ENCODE data around the gene HDHD5. TPM values are rescaled to one million over a fixed set of nuclear protein-coding genes. Genes with fewer than 3 reads are reported as not detected.

Gene HDHD5
- total and polyA plus RNA-seq, 10 of the 15 experiments (the other 5 are each of a cell fraction or from before 2014, with no cell fraction given): 1.7 to 68.0 (median 49.9) TPM

DNA sequence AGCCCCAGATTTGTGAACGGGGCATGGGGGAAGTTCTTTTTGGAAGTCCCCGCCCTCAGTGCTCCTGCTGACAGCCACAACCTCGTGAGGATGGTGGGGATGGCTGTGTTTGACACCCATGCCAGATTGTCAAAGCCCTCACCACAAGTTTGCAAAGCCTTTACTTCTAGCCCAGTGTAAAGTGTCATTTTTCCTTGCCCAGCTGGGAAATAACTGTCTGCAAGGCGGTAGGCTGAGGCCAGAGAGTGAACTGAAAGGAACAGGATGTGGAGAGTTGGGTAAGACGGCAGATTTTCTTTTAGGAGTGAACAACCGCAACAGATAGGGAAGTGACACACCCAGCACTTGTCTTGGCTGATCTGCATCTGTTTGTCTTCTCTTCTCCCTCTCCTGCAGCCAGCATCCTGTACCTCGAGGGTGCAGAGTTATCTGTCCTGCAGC, 60.7 kb downstream of the HDHD5 start:
- no peak overlapping the region for H3K4me3 ChIP-seq
- peak; percentile 55 for TF ChIP-seq RUNX3 (IDR thresholded peaks at IDR 0.05; ENCODE audit: low read length)
- TF ChIP-seq DPF2 (IDR thresholded peaks at IDR 0.05): no peak
- TF ChIP-seq SPI1 (IDR thresholded peaks at IDR 0.05; ENCODE audit: borderline replicate concordance, insufficient read depth, low read depth, low read length): peak; percentile 48; the same call in 1 of the 2 replicates
- 28% methylated on average over 7 of the region's 7 CpGs for WGBS (ENCODE audit: insufficient coverage, insufficient replicate concordance, low lambda C conversion rate, missing lambda C conversion rate)
- H3K4me1 ChIP-seq (ENCODE audit: control insufficient read depth, insufficient read depth, low read length): peaks cover 19% of the 10 kb centered on the region
- CTCF ChIA-PET: interaction anchor here (0.9 kb wide), 1 partner anchor 22 kb away, joined by 3 read pairs; no protein-coding TSS in a partner anchor
- BruUV-seq (replicated peaks): no TSS peak
- H3K9ac ChIP-seq (ENCODE audit: control insufficient read depth, insufficient read depth, low read length): no peak overlapping the region
- RAD21 ChIA-PET (ENCODE audit: unreplicated experiment): no interaction called here
- no peak for DNase-seq (ENCODE audit: low read depth, low spot score)
- H3K27me3 ChIP-seq (replicated peaks in 1 of 2; ENCODE audit: control insufficient read depth in 2 of 2, insufficient read depth in 2 of 2, low read length in 1 of 2): no peaks in the 10 kb centered on the region
- H3K4me2 ChIP-seq (ENCODE audit: control insufficient read depth, insufficient read depth): peak overlapping the region; percentile 54
- intact Hi-C loops (cut with micrococcal nuclease; ENCODE audit: unreplicated experiment) (no loop called here), in situ Hi-C loops (cut with MboI) (no loop called here)
- no peaks in the 10 kb centered on the region for H3K9me3 ChIP-seq (replicated peaks; ENCODE audit: control insufficient read depth, insufficient read depth, low read length)
- peak; percentile 54 for ATAC-seq
- no peak overlapping the region for H3K27ac ChIP-seq (ENCODE audit: control insufficient read depth, insufficient read depth)
- FAIRE-seq: no peak
- peaks cover 13 to 22% of the 10 kb centered on the region in 2 experiments for H3K36me3 ChIP-seq (ENCODE audit: control insufficient read depth in 2 of 2, insufficient read depth in 2 of 2, low read length in 1 of 2)
- SMC1A ChIA-PET (ENCODE audit: uncharacterized antibody, unreplicated experiment): interaction anchor here (0.9 to 1.1 kb wide), 2 partner anchors 9 to 12 kb away, joined by 3 to 4 read pairs; no protein-coding TSS in a partner anchor
- H4K20me1 ChIP-seq (ENCODE audit: control insufficient read depth, insufficient read depth): peaks cover 6% of the 10 kb centered on the region
- H2AFZ ChIP-seq (ENCODE audit: control insufficient read depth, low read depth, low read length): no peak overlapping the region
- no peaks in the 10 kb centered on the region; the same call in 1 of the 2 replicates for H3K79me2 ChIP-seq (ENCODE audit: control insufficient read depth, insufficient read depth, low read length)
- POLR2A ChIA-PET: interaction anchor here (0.5 kb wide), 1 partner anchor 149 kb away, joined by 4 read pairs; no protein-coding TSS in a partner anchor

- ChIA-PET SMC1A (ENCODE audit: uncharacterized antibody, unreplicated experiment) (interaction anchor here (1.5 kb wide), 1 partner anchor 9 kb away, joined by 7 read pairs; no protein-coding TSS in a partner anchor), CTCF (interaction anchor here (0.9 to 1.3 kb wide), 2 partner anchors 21 to 75 kb away, joined by 3 read pairs; no protein-coding TSS in a partner anchor), RAD21 (ENCODE audit: unreplicated experiment) (no interaction called here), POLR2A (interaction anchor here (0.6 kb wide), 1 partner anchor 1050 kb away, joined by 3 read pairs; no protein-coding TSS in a partner anchor)
- no peak overlapping the region for H3K9ac ChIP-seq (ENCODE audit: control insufficient read depth, insufficient read depth, low read length)
- H3K4me3 ChIP-seq: no peak overlapping the region
- H3K4me1 ChIP-seq (ENCODE audit: control insufficient read depth, insufficient read depth, low read length): peaks cover 19% of the 10 kb centered on the region
- peaks cover 6% of the 10 kb centered on the region for H4K20me1 ChIP-seq (ENCODE audit: control insufficient read depth, insufficient read depth)
- intact Hi-C loops (cut with micrococcal nuclease; ENCODE audit: unreplicated experiment) (no loop called here), in situ Hi-C loops (cut with MboI) (no loop called here)
- no peaks in the 10 kb centered on the region for H3K9me3 ChIP-seq (replicated peaks; ENCODE audit: control insufficient read depth, insufficient read depth, low read length)
- BruUV-seq (replicated peaks): no TSS peak
- H3K27ac ChIP-seq (ENCODE audit: control insufficient read depth, insufficient read depth): no peak overlapping the region
- 84% methylated on average over 6 of the region's 6 CpGs for WGBS (ENCODE audit: insufficient coverage, insufficient replicate concordance, low lambda C conversion rate, missing lambda C conversion rate)
- FAIRE-seq: no peak
- no peak overlapping the region for H2AFZ ChIP-seq (ENCODE audit: control insufficient read depth, low read depth, low read length)
- no peak for ATAC-seq
- no peaks in the 10 kb centered on the region for H3K27me3 ChIP-seq (replicated peaks in 1 of 2; ENCODE audit: control insufficient read depth in 2 of 2, insufficient read depth in 2 of 2, low read length in 1 of 2)
- no peaks in the 10 kb centered on the region; the same call in 1 of the 2 replicates for H3K79me2 ChIP-seq (ENCODE audit: control insufficient read depth, insufficient read depth, low read length)
- peaks cover 10 to 20% of the 10 kb centered on the region in 2 experiments; a peak in 3 of 4 replicates for H3K36me3 ChIP-seq (ENCODE audit: control insufficient read depth in 2 of 2, insufficient read depth in 2 of 2, low read length in 1 of 2)
- H3K4me2 ChIP-seq (ENCODE audit: control insufficient read depth, insufficient read depth): no peak overlapping the region
- no peak for DNase-seq (ENCODE audit: low read depth, low spot score)
- TF ChIP-seq LARP7 (IDR thresholded peaks at IDR 0.05) (no peak), RUNX3 (IDR thresholded peaks at IDR 0.05; ENCODE audit: low read length) (no peak), ZBED1 (IDR thresholded peaks at IDR 0.05; ENCODE audit: borderline replicate concordance) (no peak), ZNF274 (IDR thresholded peaks at IDR 0.05; ENCODE audit: insufficient read depth, insufficient read length) (no peak), SIN3A (IDR thresholded peaks at IDR 0.05; ENCODE audit: low read depth, low read length) (no peak), POU2F2 (IDR thresholded peaks at IDR 0.05; ENCODE audit: borderline replicate concordance, low read depth, low read length) (no peak), TCF12 (IDR thresholded peaks at IDR 0.05; ENCODE audit: low read depth, low read length) (no peak), ATF7 (IDR thresholded peaks at IDR 0.05; ENCODE audit: low read depth) (no peak), FOS (IDR thresholded peaks at IDR 0.05; ENCODE audit: borderline replicate concordance, extremely low read depth, insufficient read length) (no peak)
- TF ChIP-seq, protein P1, sequence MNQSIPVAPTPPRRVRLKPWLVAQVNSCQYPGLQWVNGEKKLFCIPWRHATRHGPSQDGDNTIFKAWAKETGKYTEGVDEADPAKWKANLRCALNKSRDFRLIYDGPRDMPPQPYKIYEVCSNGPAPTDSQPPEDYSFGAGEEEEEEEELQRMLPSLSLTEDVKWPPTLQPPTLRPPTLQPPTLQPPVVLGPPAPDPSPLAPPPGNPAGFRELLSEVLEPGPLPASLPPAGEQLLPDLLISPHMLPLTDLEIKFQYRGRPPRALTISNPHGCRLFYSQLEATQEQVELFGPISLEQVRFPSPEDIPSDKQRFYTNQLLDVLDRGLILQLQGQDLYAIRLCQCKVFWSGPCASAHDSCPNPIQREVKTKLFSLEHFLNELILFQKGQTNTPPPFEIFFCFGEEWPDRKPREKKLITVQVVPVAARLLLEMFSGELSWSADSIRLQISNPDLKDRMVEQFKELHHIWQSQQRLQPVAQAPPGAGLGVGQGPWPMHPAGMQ (IDR thresholded peaks at IDR 0.05; ENCODE audit: borderline replicate concordance): no peak
- TF ChIP-seq, protein P2, sequence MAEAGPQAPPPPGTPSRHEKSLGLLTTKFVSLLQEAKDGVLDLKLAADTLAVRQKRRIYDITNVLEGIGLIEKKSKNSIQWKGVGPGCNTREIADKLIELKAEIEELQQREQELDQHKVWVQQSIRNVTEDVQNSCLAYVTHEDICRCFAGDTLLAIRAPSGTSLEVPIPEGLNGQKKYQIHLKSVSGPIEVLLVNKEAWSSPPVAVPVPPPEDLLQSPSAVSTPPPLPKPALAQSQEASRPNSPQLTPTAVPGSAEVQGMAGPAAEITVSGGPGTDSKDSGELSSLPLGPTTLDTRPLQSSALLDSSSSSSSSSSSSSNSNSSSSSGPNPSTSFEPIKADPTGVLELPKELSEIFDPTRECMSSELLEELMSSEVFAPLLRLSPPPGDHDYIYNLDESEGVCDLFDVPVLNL (IDR thresholded peaks at IDR 0.05; ENCODE audit: low read depth, low read length): no peak
- TF ChIP-seq, protein P3, sequence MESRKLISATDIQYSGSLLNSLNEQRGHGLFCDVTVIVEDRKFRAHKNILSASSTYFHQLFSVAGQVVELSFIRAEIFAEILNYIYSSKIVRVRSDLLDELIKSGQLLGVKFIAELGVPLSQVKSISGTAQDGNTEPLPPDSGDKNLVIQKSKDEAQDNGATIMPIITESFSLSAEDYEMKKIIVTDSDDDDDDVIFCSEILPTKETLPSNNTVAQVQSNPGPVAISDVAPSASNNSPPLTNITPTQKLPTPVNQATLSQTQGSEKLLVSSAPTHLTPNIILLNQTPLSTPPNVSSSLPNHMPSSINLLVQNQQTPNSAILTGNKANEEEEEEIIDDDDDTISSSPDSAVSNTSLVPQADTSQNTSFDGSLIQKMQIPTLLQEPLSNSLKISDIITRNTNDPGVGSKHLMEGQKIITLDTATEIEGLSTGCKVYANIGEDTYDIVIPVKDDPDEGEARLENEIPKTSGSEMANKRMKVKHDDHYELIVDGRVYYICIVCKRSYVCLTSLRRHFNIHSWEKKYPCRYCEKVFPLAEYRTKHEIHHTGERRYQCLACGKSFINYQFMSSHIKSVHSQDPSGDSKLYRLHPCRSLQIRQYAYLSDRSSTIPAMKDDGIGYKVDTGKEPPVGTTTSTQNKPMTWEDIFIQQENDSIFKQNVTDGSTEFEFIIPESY (IDR thresholded peaks at IDR 0.05): no peak
Measured at GRCh38 chr22:17097701-17098100, 61.4 kb downstream of the HDHD5 start.
